Caco-2 (cell line): ENCODE measurements around the gene ISYNA1. TPM values are rescaled to one million over a fixed set of nuclear protein-coding genes. Genes with fewer than 3 reads are reported as not detected.
A peak's percentile ranks its signal among the peaks of the same experiment; 100 is the strongest.

Experiments
- BruUV-seq: library from RNA; stranded (reverse); fragments of 400-500 nt; replicated peaks from 2 replicates; lab custom pipeline; 2021; lab: Mats Ljungman, UMichigan
- CTCF ChIA-PET: fragments of 300-600 bp; sonication (Branson Sonifier 250); formaldehyde crosslinking; loops from one replicate; lab custom pipeline; 2022; ENCODE audit warnings: antibody characterized with exemption; lab: Charles Lee
- POLR2A ChIA-PET: fragments of 300-600 bp; sonication (Branson Sonifier 250); formaldehyde crosslinking; loops from one replicate; lab custom pipeline; 2022; ENCODE audit warnings: antibody characterized with exemption; lab: Charles Lee
- DNase-seq, 2 experiments: peaks; one replicate each; pipeline versions ENCODE4 v3.0.0 to v3.0.0-alpha.2; 2020 to 2022
- H3K27me3 ChIP-seq: replicated peaks from 2 replicates; pipeline ENCODE4 v1.6.0; 2011; ENCODE audit warnings: low read length; ENCODE audit not compliant: control insufficient read depth, insufficient read depth
- H3K36me3 ChIP-seq: 2 replicates; pipeline ENCODE4 v1.5.1; 2011; ENCODE audit warnings: low read length; ENCODE audit not compliant: control insufficient read depth, insufficient read depth
- H3K4me1 ChIP-seq: fragments of 250-450 bp; sonication (Bioruptor Pico); 2 replicates; pipeline ENCODE4 v1.5.1; 2020; ENCODE audit warnings: mild to moderate bottlenecking
- H3K4me3 ChIP-seq: 2 replicates; pipeline ENCODE4 v1.5.1; 2011; ENCODE audit warnings: low read depth, mild to moderate bottlenecking, control low read depth, low read length
- H3K9me3 ChIP-seq: fragments of 250-450 bp; sonication (Bioruptor Pico); 2 replicates; pipeline ENCODE4 v1.5.1; 2020; ENCODE audit warnings: mild to moderate bottlenecking, moderate library complexity
- H3K27ac Mint-ChIP-seq: one replicate; pipeline ENCODE4 v1.8.0; 2022; ENCODE audit warnings: mixed read lengths; ENCODE audit not compliant: unreplicated experiment
- H3K27me3 Mint-ChIP-seq: one replicate; pipeline ENCODE4 v1.8.0; 2022; ENCODE audit warnings: mixed read lengths; ENCODE audit not compliant: insufficient read depth, unreplicated experiment
- H3K36me3 Mint-ChIP-seq: one replicate; pipeline ENCODE4 v1.8.0; 2022; ENCODE audit warnings: mild to moderate bottlenecking, mixed read lengths; ENCODE audit not compliant: insufficient read depth, unreplicated experiment
- H3K4me1 Mint-ChIP-seq: one replicate; pipeline ENCODE4 v1.8.0; 2022; ENCODE audit warnings: low read depth, mixed read lengths; ENCODE audit not compliant: unreplicated experiment
- H3K4me3 Mint-ChIP-seq: one replicate; pipeline ENCODE4 v1.8.0; 2022; ENCODE audit warnings: mild to moderate bottlenecking, moderate library complexity, mixed read lengths; ENCODE audit not compliant: unreplicated experiment
- H3K9me3 Mint-ChIP-seq: one replicate; pipeline ENCODE4 v1.8.0; 2022; ENCODE audit warnings: mixed read lengths; ENCODE audit not compliant: unreplicated experiment
- CTCF ChIP-seq, 2 experiments: fragments of 200-600 bp in 1 of 2; IDR thresholded peaks; 1 replicate in 1 of 2; 2 replicates in 1 of 2; pipeline versions ENCODE4 v1.5.1 to v1.8.0; 2011 to 2022; ENCODE audit warnings: antibody characterized with exemption in 1 of 2, control low read depth in 1 of 2, inconsistent platforms in 1 of 2, low read depth in 1 of 2, low read length in 1 of 2, mild to moderate bottlenecking in 1 of 2, moderate library complexity in 1 of 2; ENCODE audit not compliant: insufficient read depth in 1 of 2, severe bottlenecking in 1 of 2, unreplicated experiment in 1 of 2
- intact Hi-C: fragments of 100-400 bp; cut with micrococcal nuclease; formaldehyde crosslinking; loops from one replicate; pipeline ENCODE4 v1.10.0; 2022; ENCODE audit not compliant: unreplicated experiment
- total RNA-seq: library from RNA; stranded (reverse); gene quantifications from 2 replicates; pipeline ENCODE4 v1.2.3, GENCODE V29; 2022

ISYNA1 gene
- total RNA-seq, 1 experiment from 2014 or later = 65.3 TPM

GRCh38 chr19:18457483-18458331 lies 19.8 kb upstream of the ISYNA1 start:
- BruUV-seq = no TSS peak
- Histone ChIP-seq H3K4me3 (no peak overlapping the region), H3K36me3 (peaks cover 4% of the 10 kb centered on the region), H3K4me1 (peaks cover 28% of the 10 kb centered on the region), H3K9me3 (no peaks in the 10 kb centered on the region), H3K27me3 (no peaks in the 10 kb centered on the region)
- Mint-ChIP-seq H3K9me3 (no peaks in the 10 kb centered on the region), H3K4me3 (no peak overlapping the region), H3K4me1 (peaks cover 4% of the 10 kb centered on the region), H3K36me3 (peaks cover 24% of the 10 kb centered on the region), H3K27ac (peak overlapping the region; percentile 51), H3K27me3 (no peaks in the 10 kb centered on the region)
- TF ChIP-seq CTCF (IDR thresholded peaks at IDR 0.05; ENCODE audit: insufficient read depth in 1 of 2, low read depth in 1 of 2, low read length in 1 of 2, severe bottlenecking in 1 of 2, unreplicated experiment in 1 of 2) = no peak
- ChIA-PET CTCF (no interaction called here), POLR2A (no interaction called here)
- DNase-seq = no peak
- intact Hi-C loops = no loop called here

GRCh38 chr19:18456974-18457373 lies 19.0 kb upstream of the ISYNA1 start:
- CTCF ChIA-PET = no interaction called here
- H3K36me3 ChIP-seq = peaks cover 4% of the 10 kb centered on the region
- intact Hi-C loops = no loop called here
- Mint-ChIP-seq H3K27ac (no peak overlapping the region), H3K36me3 (peaks cover 22% of the 10 kb centered on the region), H3K4me1 (peaks cover 4% of the 10 kb centered on the region), H3K27me3 (no peaks in the 10 kb centered on the region), H3K9me3 (no peaks in the 10 kb centered on the region), H3K4me3 (no peak overlapping the region)
- no TSS peak for BruUV-seq
- DNase-seq = no peak
- H3K4me1 ChIP-seq = peaks cover 28% of the 10 kb centered on the region
- no peaks in the 10 kb centered on the region for H3K27me3 ChIP-seq
- H3K4me3 ChIP-seq = no peak overlapping the region
- POLR2A ChIA-PET = interaction anchor here (0.6 kb wide), 1 partner anchor 10 kb away, joined by 4 read pairs; no protein-coding TSS in a partner anchor
- no peaks in the 10 kb centered on the region for H3K9me3 ChIP-seq
- no peak for TF ChIP-seq CTCF (IDR thresholded peaks at IDR 0.05; ENCODE audit: insufficient read depth in 1 of 2, low read depth in 1 of 2, low read length in 1 of 2, severe bottlenecking in 1 of 2, unreplicated experiment in 1 of 2)

GRCh38 chr19:18456279-18456678 lies 18.3 kb upstream of the ISYNA1 start:
- peaks cover 16% of the 10 kb centered on the region for H3K36me3 Mint-ChIP-seq
- no peak overlapping the region for H3K4me3 Mint-ChIP-seq
- ChIA-PET CTCF (no interaction called here), POLR2A (no interaction called here)
- no TSS peak for BruUV-seq
- Histone ChIP-seq H3K36me3 (peaks cover 2% of the 10 kb centered on the region), H3K4me3 (no peak overlapping the region), H3K27me3 (no peaks in the 10 kb centered on the region), H3K9me3 (no peaks in the 10 kb centered on the region), H3K4me1 (peaks cover 23% of the 10 kb centered on the region)
- no peak for DNase-seq
- intact Hi-C loops = no loop called here
- TF ChIP-seq CTCF (IDR thresholded peaks at IDR 0.05; ENCODE audit: insufficient read depth in 1 of 2, low read depth in 1 of 2, low read length in 1 of 2, severe bottlenecking in 1 of 2, unreplicated experiment in 1 of 2) = no peak
- no peak overlapping the region for H3K27ac Mint-ChIP-seq
- peaks cover 4% of the 10 kb centered on the region for H3K4me1 Mint-ChIP-seq
- H3K27me3 Mint-ChIP-seq = no peaks in the 10 kb centered on the region
- no peaks in the 10 kb centered on the region for H3K9me3 Mint-ChIP-seq
